Neutrophil (primary cell): ENCODE measurements around the gene MTCH1.

Experiments
- H3K27ac ChIP-seq: fragments of 200-600 bp; sonication (generic); 2 replicates; pipeline ENCODE4 v1.5.1; 2016; ENCODE audit warnings: mild to moderate bottlenecking, moderate library complexity
- H3K27me3 ChIP-seq: fragments of 200-600 bp; sonication (generic); 2 replicates; pipeline ENCODE4 v1.6.0; 2016; ENCODE audit warnings: mild to moderate bottlenecking
- H3K36me3 ChIP-seq: fragments of 200-600 bp; sonication (generic); 2 replicates; pipeline ENCODE4 v1.5.1; 2017
- H3K4me1 ChIP-seq, 2 experiments: fragments of 200-600 bp in 1 of 2; sonication (generic) in 1 of 2; 1 replicate in 1 of 2; 2 replicates in 1 of 2; pipeline versions ENCODE4 v1.5.1 to v1.6.1; 2013 to 2016; ENCODE audit warnings: low read depth in 1 of 2, low read length in 1 of 2, mild to moderate bottlenecking in 1 of 2, moderate library complexity in 1 of 2; ENCODE audit not compliant: control insufficient read depth in 1 of 2, insufficient read depth in 1 of 2
- H3K4me3 ChIP-seq, 2 experiments: fragments of 200-600 bp in 1 of 2; sonication (generic) in 1 of 2; 1 replicate in 1 of 2; 2 replicates in 1 of 2; pipeline ENCODE4 v1.5.1; 2013 to 2016; ENCODE audit warnings: low read depth in 1 of 2, low read length in 1 of 2, mild to moderate bottlenecking in 1 of 2, moderate library complexity in 1 of 2
- H3K9me3 ChIP-seq: fragments of 200-600 bp; sonication (generic); 2 replicates; pipeline ENCODE4 v1.5.1; 2016
- TF ChIP-seq, protein P1 (sequence below): fragments of 200-600 bp; sonication (generic); IDR thresholded peaks from 2 replicates; pipeline ENCODE4 v1.5.1; 2016; ENCODE audit warnings: antibody characterized with exemption

The MTCH1 gene

DNA sequence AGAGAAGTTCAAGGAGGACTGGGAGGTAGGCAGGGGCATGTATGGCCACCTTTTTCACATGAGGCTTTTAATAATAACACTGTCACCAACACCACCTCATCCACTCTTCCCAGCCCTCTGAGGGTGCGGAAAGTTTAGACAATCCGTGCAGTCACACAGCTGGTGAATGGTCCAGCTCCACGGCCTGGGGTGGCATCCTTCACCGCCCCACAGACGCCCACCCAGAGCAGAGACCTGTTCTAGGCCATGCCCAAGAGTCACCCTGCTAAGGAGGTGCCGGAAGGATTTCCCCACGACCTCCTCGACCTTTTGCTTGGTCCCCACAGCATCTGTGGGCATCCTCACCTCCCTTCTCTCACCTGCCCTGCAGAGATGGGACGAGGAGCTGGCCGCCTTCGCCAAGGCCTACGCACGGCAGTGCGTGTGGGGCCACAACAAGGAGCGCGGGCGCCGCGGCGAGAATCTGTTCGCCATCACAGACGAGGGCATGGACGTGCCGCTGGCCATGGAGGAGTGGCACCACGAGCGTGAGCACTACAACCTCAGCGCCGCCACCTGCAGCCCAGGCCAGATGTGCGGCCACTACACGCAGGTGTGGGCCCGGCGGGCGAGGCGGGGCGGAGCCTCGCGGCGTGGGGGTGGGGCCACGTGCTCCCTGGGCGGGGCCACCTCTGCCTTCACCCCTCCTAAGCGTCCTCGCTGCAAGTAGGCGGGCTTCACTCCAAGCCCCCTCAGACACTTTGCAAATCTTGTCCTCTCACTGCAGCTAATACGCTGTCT, 27.0 kb downstream of the MTCH1 start:
- Histone ChIP-seq H3K4me1 (peaks cover 14 to 17% of the 10 kb centered on the region in 2 experiments), H3K27me3 (peaks cover 80% of the 10 kb centered on the region), H3K4me3 (no peak overlapping the region), H3K27ac (no peak overlapping the region), H3K9me3 (no peaks in the 10 kb centered on the region), H3K36me3 (no peaks in the 10 kb centered on the region)
- TF ChIP-seq, protein P1, sequence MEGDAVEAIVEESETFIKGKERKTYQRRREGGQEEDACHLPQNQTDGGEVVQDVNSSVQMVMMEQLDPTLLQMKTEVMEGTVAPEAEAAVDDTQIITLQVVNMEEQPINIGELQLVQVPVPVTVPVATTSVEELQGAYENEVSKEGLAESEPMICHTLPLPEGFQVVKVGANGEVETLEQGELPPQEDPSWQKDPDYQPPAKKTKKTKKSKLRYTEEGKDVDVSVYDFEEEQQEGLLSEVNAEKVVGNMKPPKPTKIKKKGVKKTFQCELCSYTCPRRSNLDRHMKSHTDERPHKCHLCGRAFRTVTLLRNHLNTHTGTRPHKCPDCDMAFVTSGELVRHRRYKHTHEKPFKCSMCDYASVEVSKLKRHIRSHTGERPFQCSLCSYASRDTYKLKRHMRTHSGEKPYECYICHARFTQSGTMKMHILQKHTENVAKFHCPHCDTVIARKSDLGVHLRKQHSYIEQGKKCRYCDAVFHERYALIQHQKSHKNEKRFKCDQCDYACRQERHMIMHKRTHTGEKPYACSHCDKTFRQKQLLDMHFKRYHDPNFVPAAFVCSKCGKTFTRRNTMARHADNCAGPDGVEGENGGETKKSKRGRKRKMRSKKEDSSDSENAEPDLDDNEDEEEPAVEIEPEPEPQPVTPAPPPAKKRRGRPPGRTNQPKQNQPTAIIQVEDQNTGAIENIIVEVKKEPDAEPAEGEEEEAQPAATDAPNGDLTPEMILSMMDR, result no peak

DNA sequence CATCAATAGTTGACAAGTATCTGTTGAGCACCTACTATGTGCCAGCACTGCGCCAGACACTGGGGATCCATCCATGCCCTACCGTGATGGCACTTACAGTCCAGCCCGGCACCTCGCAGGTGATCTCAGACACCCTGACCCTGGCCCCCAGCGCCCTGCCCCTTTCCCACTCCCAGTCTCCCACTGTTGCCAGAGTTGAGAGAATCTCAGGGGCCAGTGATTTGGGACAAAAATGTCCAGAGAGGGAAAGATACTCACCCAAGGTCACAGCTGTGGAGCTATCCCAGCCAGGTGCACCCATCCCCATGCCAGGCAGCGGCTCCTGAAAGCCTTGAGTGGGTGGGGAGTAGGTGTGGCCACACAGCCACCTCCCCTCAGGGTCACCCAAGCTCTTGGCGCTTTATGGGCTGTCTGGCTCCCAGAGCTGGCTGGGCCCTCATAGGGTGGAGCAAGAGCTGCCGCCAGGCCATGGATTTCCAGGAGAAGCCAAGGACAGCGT, 28.2 kb downstream of the MTCH1 start:
- Histone ChIP-seq H3K27ac (no peak overlapping the region), H3K27me3 (peaks cover 92% of the 10 kb centered on the region), H3K4me1 (peaks cover 3 to 6% of the 10 kb centered on the region in 2 experiments), H3K9me3 (no peaks in the 10 kb centered on the region), H3K36me3 (no peaks in the 10 kb centered on the region), H3K4me3 (no peak overlapping the region)
- TF ChIP-seq, protein P1, result no peak

DNA sequence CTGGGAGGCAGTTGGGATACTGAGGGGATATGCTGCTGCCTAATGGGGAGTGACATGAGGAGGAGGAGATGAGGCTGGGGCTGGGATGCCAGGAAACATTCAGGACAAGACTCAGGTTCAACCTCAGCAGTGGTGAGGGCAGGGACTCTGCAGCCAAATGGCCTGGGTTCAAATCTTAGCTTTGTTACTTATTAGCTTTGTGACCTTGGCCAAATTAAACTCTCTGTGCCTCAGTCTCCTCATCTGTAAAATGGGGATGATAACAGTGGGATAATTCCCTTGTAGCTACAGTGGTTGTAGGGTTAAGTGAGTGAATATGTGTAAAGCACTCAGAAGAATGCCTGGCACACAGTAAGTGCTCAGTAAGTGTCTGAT, 29.6 kb downstream of the MTCH1 start:
- Histone ChIP-seq H3K27me3 (peaks cover 97% of the 10 kb centered on the region), H3K36me3 (no peaks in the 10 kb centered on the region), H3K4me3 (no peak overlapping the region), H3K4me1 (no peaks in the 10 kb centered on the region), H3K27ac (no peak overlapping the region), H3K9me3 (no peaks in the 10 kb centered on the region)
- TF ChIP-seq, protein P1, result no peak

DNA sequence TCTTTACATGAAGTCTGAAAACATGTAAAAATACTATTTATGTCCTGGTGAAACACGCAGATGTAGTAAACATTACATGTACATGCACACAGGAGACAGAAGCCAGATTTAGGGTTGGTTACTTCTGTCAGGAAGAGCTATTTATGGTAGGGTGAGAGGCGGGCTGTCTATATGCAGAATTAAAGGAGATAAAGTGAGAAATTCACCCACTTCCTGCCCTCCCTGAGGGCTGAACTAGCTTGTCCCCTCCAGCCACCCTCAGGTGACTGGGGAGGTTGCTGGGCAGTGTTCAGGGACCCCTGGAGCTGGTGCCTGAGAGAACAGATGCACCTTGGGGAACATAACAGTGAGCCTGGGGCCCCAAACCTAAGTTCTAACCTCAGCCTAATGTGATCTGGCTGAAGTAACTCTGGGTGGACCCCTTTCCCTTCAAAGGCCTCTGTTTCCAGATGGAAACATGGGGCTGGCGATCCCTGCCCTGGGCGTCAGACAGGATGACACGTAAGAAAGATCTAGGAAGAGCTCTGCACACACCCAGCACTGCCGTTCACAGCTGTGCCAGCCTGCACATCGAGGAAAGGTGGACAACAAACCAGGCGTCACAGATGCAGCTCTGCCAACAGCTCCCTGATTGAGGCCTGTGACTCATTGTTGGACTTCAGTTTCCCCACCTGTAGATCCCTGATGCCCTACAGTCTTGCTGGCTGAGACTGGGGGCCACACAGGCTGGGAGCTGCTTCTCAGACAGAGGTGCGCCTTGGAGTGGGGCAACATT, 30.1 kb downstream of the MTCH1 start:
- H3K36me3 ChIP-seq, result no peaks in the 10 kb centered on the region
- H3K9me3 ChIP-seq, result no peaks in the 10 kb centered on the region
- no peak overlapping the region for H3K27ac ChIP-seq
- no peak overlapping the region for H3K4me3 ChIP-seq
- TF ChIP-seq, protein P1, result no peak
- no peaks in the 10 kb centered on the region for H3K4me1 ChIP-seq
- peaks cover 97% of the 10 kb centered on the region for H3K27me3 ChIP-seq

DNA sequence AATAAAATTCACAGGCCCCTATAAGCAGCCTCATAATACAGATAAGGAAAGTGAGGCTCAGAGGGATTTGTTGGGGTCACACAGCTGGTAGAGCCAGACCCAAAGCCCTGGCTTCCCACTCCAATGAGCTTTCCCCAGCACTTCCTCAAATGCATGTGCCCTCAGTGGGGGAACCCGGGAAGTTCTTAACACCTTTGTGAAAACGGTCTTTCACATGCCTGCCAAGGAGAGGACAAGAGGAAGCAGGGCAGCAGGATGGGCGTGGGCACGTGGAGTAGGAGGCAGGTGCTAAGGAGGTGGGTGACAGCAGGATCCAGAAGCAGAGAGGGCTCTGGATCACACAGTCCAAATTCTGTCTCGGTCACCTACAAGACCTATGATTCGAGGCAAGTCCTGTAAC, 30.9 kb downstream of the MTCH1 start:
- H3K27ac ChIP-seq, result no peak overlapping the region
- TF ChIP-seq, protein P1, result no peak
- H3K4me3 ChIP-seq, result no peak overlapping the region
- H3K4me1 ChIP-seq, result no peaks in the 10 kb centered on the region
- H3K36me3 ChIP-seq, result no peaks in the 10 kb centered on the region
- peaks cover 97% of the 10 kb centered on the region for H3K27me3 ChIP-seq
- no peaks in the 10 kb centered on the region for H3K9me3 ChIP-seq
